HUES48 (cell line): Measurements from ENCODE around the gene IFNLR1.

Experiments used
- H3K27ac ChIP-seq: one replicate; pipeline ENCODE4 v1.7.0; 2013; ENCODE audit warnings: low read depth, low read length, inconsistent platforms
- H3K27me3 ChIP-seq: 2 replicates; pipeline ENCODE4 v1.6.1; 2013; ENCODE audit warnings: mild to moderate bottlenecking, low read length; ENCODE audit not compliant: control insufficient read depth, insufficient read depth
- H3K36me3 ChIP-seq: 2 replicates; pipeline ENCODE4 v1.6.1; 2013; ENCODE audit warnings: low read length; ENCODE audit not compliant: control insufficient read depth, insufficient read depth
- H3K4me1 ChIP-seq: 2 replicates; pipeline ENCODE4 v1.6.1; 2013; ENCODE audit warnings: mild to moderate bottlenecking, low read length; ENCODE audit not compliant: control insufficient read depth, insufficient read depth
- H3K4me3 ChIP-seq: 2 replicates; pipeline ENCODE4 v1.5.1; 2013; ENCODE audit warnings: mild to moderate bottlenecking, low read depth, low read length
- H3K9ac ChIP-seq: 2 replicates; pipeline ENCODE4 v1.6.1; 2013; ENCODE audit warnings: mild to moderate bottlenecking, low read depth, low read length, moderate library complexity
- H3K9me3 ChIP-seq: 2 replicates; pipeline ENCODE4 v1.6.1; 2013; ENCODE audit warnings: low read length; ENCODE audit not compliant: control insufficient read depth, insufficient read depth

The IFNLR1 gene

DNA sequence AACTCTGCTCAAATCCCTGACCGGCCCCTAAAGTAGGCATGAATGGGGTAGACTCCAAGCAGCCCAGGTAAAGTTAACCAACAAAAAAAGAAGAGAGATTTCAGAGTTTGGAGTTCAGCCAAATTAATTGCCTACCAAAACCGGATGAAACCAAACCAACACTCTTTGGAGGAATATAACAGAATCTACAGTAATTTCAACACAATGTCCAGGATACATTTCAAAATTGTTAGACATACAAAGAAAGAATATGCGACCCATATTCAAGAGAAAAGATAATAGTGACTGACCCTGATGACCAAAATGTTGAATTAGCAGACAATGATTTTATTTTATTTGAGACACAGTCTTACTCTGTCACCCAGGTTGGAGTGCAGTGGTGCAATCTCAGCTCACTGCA lies 56.7 kb downstream of the IFNLR1 start:
- H3K4me1 ChIP-seq, result peaks cover 7% of the 10 kb centered on the region; the same call in 1 of the 2 replicates
- no peaks in the 10 kb centered on the region for H3K27me3 ChIP-seq
- no peak overlapping the region for H3K9ac ChIP-seq
- 0 out of 2 replicates have a peak, but pooled peaks cover 2% of the 10 kb centered on the region for H3K9me3 ChIP-seq
- no peak overlapping the region for H3K4me3 ChIP-seq
- no peak overlapping the region for H3K27ac ChIP-seq
- no peaks in the 10 kb centered on the region for H3K36me3 ChIP-seq

DNA sequence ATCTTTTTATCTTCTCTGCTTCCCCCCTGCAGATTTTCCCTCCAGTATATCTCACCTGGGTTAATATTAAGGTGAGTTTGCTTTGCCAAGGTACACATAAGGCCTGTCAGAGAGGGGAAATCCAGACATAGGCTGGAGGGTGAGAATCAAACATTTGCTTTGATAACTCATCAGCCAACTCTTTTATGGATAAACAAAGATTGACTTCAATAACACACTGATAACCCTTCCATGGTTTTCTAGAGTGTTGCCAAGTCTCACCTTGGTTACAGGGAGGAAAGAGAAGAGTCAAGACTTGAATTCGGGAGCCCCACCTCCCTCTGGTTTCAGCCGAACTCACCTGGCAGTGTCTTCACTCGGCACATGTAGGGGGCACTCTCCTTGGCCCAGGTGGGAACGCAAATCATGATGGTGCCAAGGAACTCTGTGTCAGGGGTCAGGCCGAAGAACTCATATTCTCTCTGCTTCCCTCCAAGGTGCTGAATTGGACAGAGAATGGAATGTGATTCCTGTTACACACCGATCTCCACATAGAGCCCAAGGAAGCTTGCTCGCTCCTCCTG lies 59.2 kb downstream of the IFNLR1 start:
- peaks cover 3% of the 10 kb centered on the region; the same call in 1 of the 2 replicates for H3K4me1 ChIP-seq
- no peak overlapping the region for H3K4me3 ChIP-seq
- H3K27ac ChIP-seq, result no peak overlapping the region
- no peaks in the 10 kb centered on the region for H3K27me3 ChIP-seq
- 0 out of 2 replicates have a peak, but pooled peaks cover 2% of the 10 kb centered on the region for H3K9me3 ChIP-seq
- H3K36me3 ChIP-seq, result no peaks in the 10 kb centered on the region
- H3K9ac ChIP-seq, result no peak overlapping the region

DNA sequence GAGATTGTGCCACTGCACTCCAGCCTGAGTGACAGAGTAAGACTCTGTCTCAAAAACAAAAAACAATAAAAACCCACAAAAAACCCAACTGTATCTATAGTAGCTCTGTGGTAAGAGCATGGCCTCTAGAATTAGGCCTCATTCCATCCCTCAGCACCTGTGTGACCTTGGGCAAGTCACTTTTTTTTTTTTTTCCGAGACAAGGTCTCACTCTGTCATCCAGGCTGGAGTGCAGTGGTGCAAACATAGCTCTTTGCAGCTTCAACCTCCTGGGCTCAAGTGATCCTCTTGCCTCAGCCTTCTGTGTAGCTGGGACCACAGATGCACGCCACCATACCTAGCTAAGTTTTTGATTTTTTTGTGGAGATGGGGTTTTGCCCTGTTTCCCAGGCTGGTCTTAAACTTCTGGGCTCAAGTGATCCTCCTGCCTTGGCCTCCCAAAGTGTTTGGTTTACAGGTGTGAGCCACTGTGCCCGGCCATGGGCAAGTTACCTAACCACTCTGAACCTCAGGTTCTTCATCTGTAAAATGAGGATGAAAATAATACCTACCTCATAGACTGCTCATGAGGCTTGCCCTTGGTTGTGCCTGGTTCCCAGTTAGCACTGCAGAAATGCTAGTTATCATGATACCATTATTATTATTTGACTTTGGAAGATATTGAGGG lies 59.8 kb downstream of the IFNLR1 start:
- Histone ChIP-seq H3K27me3 (no peaks in the 10 kb centered on the region), H3K9me3 (0 out of 2 replicates have a peak, but pooled peaks cover 2% of the 10 kb centered on the region), H3K27ac (no peak overlapping the region), H3K4me3 (no peak overlapping the region), H3K4me1 (peaks cover 3% of the 10 kb centered on the region; the same call in 1 of the 2 replicates), H3K36me3 (no peaks in the 10 kb centered on the region), H3K9ac (no peak overlapping the region)

DNA sequence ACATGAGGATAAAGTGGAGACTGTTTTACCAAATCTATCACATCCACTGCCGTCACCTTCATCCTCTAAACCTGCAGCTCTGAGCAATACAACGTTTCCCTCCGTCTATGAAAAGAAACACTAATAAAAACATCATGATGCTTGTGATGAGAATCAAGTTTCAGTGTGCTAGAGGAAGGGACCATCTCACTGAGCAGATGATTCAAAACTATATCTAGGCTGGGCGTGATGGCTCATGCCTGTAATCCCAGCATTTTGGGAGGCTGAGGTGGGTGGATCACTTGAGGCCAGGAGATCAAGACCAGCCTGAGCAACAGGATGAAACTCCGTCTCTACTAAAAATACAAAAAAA lies 60.4 kb downstream of the IFNLR1 start:
- H3K27ac ChIP-seq, result no peak overlapping the region
- H3K9me3 ChIP-seq, result 0 out of 2 replicates have a peak, but pooled peaks cover 2% of the 10 kb centered on the region

DNA sequence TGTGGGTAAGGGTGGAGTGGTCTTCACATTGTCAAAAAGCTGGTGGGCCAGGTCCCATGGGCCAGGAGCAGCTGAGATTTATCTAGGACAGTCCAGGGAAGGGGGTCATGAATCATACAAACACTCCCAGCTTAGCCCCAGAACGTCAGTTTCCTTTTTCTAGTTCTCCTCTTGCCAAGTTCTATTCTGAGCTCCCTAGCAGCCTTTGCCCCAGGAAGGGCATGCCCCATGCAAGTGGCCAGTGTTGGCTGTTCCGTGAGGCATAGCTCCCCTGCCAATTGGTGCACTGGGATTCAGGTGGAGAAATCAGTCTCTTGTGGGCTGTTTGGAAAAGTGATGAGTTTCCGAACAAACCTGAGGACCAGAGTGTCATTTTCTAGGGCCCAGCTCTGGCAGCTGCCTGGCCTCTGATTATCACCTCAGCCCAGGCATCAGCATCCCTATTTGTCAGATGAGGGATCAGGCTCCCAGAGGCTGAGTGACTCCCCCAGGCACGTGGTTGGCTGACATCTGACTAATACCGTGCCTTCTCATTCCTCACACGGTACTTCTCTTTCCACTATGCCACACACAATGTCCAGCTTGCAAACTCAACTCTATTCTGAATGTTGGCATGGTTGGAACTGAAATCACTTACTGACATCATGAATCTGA lies 60.9 kb downstream of the IFNLR1 start:
- no peaks in the 10 kb centered on the region for H3K27me3 ChIP-seq
- H3K4me3 ChIP-seq, result no peak overlapping the region
- H3K9ac ChIP-seq, result no peak overlapping the region
- peaks cover 3% of the 10 kb centered on the region; the same call in 1 of the 2 replicates for H3K4me1 ChIP-seq
- H3K36me3 ChIP-seq, result no peaks in the 10 kb centered on the region
- H3K9me3 ChIP-seq, result 0 out of 2 replicates have a peak, but pooled peaks cover 2% of the 10 kb centered on the region
- H3K27ac ChIP-seq, result no peak overlapping the region

More for the DNA sequence above, 60.4 kb downstream of the IFNLR1 start:
- no peaks in the 10 kb centered on the region for H3K27me3 ChIP-seq
- no peaks in the 10 kb centered on the region for H3K36me3 ChIP-seq
- H3K4me1 ChIP-seq, result peaks cover 3% of the 10 kb centered on the region; the same call in 1 of the 2 replicates
- no peak overlapping the region for H3K4me3 ChIP-seq
- no peak overlapping the region for H3K9ac ChIP-seq

DNA sequence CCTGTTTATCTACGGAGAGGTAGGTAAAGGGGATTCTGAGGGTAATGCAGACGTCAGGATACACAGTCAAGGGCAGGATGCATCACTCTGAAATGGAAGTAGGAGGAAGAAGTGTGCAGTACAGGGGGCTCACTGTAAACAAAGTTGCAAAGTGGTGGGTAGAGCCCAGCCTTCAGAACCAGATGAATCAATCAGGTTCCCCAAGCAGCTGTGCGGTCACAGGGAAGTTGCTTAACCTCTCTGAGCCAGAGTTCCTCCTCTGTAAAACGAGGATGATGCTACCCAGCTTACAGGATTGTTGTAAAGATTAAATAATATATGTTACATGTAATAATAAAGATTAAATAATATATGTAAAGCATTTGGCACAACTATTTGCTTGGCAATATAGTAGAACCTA lies 61.6 kb downstream of the IFNLR1 start:
- H3K27me3 ChIP-seq, result no peaks in the 10 kb centered on the region
- H3K9me3 ChIP-seq, result 0 out of 2 replicates have a peak, but pooled peaks cover 2% of the 10 kb centered on the region
- no peaks in the 10 kb centered on the region for H3K36me3 ChIP-seq
- no peak overlapping the region for H3K4me3 ChIP-seq
- H3K9ac ChIP-seq, result no peak overlapping the region
- no peak overlapping the region for H3K27ac ChIP-seq
- H3K4me1 ChIP-seq, result peaks cover 3% of the 10 kb centered on the region; the same call in 1 of the 2 replicates

DNA sequence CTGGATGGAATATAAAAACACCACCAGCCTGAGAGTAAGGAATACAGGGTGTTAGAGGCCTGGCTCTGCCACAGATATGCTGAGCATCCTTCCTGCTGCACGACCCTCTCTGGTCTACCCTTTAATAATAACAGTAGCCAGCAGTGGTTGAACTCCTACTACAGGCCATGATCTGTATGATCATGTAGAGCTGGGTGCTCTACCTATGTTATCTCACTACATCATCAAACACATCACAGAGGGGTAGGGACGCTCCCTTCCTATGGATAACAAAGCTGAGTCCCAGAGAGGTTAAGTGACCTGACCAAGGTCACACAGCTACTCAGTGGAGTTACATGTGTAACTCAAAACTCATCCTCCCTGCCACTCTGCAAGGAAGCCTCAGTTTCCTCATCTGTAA lies 62.1 kb downstream of the IFNLR1 start:
- H3K27me3 ChIP-seq, result no peaks in the 10 kb centered on the region
- H3K36me3 ChIP-seq, result no peaks in the 10 kb centered on the region
- peaks cover 3% of the 10 kb centered on the region; the same call in 1 of the 2 replicates for H3K4me1 ChIP-seq
- H3K9me3 ChIP-seq, result no peaks in the 10 kb centered on the region
- no peak overlapping the region for H3K4me3 ChIP-seq
- H3K27ac ChIP-seq, result no peak overlapping the region
- no peak overlapping the region for H3K9ac ChIP-seq

DNA sequence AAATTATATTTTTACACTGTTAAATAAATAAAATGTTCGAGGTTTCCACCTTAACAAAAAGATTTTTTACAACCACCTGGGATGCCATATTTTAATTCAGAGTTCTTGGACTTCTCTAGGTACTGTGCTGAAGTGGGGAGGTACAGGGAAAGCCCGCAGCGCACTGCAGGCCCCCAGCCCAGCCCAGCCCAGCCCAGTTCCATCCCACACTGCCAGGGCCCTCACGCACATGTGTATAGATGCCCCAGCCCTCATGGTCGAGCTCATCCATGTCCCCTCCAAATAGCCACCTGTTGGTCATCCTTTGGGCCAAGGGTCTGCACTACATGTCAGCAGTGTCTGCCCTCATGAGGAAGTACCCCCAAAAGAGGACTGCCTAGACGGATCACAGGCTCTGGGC lies 63.5 kb downstream of the IFNLR1 start:
- Histone ChIP-seq H3K4me3 (no peak overlapping the region), H3K27ac (no peak overlapping the region), H3K36me3 (no peaks in the 10 kb centered on the region), H3K27me3 (no peaks in the 10 kb centered on the region), H3K9me3 (no peaks in the 10 kb centered on the region), H3K4me1 (no peaks in the 10 kb centered on the region; the same call in 1 of the 2 replicates), H3K9ac (no peak overlapping the region)

DNA sequence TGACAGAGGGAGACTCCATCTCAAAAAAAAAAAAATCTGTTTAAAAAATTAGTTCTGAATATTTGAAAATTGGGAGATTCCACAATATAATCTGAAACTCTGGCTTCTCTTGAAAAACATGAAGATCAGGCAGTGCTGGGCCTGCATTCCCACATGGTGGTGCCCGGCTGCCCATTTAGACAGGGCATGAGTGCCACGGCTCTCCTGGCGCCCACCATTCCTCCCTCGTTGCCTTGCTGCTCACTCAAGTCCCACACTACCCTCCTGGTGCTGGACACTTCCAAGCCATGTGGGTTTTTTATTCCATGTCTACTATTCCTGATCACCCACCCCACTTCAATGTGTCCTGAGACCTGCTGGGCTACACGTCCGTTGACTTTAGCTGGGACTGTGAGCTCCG lies 64.3 kb downstream of the IFNLR1 start:
- H3K36me3 ChIP-seq, result no peaks in the 10 kb centered on the region
- no peaks in the 10 kb centered on the region for H3K9me3 ChIP-seq
- no peak overlapping the region for H3K27ac ChIP-seq
- H3K27me3 ChIP-seq, result no peaks in the 10 kb centered on the region
- no peak overlapping the region for H3K4me3 ChIP-seq
- no peaks in the 10 kb centered on the region; the same call in 1 of the 2 replicates for H3K4me1 ChIP-seq
- H3K9ac ChIP-seq, result no peak overlapping the region

DNA sequence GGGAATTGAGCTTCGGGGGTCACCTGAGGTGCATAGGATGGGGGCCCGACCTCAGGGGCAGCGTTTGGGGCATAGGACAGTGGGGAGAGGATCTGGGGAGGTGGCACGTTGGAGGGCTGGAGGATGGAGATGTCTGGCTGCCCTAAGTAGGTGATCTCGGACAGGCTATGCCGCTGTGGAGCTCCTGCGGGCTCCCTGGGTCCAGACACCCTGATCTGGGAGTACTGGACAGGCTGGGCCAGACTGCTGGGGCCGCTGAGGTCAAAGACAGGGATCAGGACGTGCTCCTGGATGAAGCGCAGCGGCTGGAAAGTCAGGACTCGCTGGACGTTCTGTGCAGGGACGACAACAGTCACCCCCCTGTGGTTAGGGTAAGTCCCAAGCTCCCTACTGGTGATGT lies 65.7 kb downstream of the IFNLR1 start:
- H3K9ac ChIP-seq, result no peak overlapping the region
- H3K36me3 ChIP-seq, result no peaks in the 10 kb centered on the region
- no peak overlapping the region for H3K27ac ChIP-seq
- no peaks in the 10 kb centered on the region for H3K9me3 ChIP-seq
- no peaks in the 10 kb centered on the region; the same call in 1 of the 2 replicates for H3K4me1 ChIP-seq
- H3K27me3 ChIP-seq, result no peaks in the 10 kb centered on the region
- no peak overlapping the region for H3K4me3 ChIP-seq

DNA sequence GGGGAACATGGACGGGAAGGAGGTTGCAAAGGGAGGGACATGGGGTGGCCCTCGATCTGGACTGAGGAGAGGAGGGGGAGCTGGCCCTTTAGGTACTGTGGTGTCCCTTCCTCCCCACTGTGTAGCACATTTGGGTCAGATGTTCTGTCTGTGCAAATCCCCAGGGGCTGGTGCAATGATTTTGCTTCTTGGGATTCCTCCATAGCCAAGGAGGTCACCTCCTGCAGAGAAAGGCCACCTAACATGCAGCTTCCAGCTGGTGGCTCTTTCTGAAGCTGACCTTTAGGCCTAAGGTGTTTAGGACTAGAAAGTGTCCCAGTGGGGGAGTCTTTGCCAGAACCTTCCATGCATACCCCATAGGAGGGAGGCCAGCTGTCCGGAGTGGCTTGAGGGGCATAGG lies 66.1 kb downstream of the IFNLR1 start:
- Histone ChIP-seq H3K9me3 (no peaks in the 10 kb centered on the region), H3K9ac (no peak overlapping the region), H3K27ac (no peak overlapping the region), H3K4me1 (no peaks in the 10 kb centered on the region; the same call in 1 of the 2 replicates), H3K27me3 (no peaks in the 10 kb centered on the region), H3K36me3 (no peaks in the 10 kb centered on the region), H3K4me3 (no peak overlapping the region)
